HL-60/S4 treated with phorbol 12-myristate 13-acetate at 8.2 ng/mL for 4 days and 3 days (cell line): ENCODE data around the gene ACER1.

Experiments used
- in situ Hi-C: fragments of 300-500 bp; cut with MboI; formaldehyde crosslinking; loops from 2 replicates; pipeline ENCODE4 v1.15.0; 2022; ENCODE audit warnings: low sequenced_read_pairs

Gene ACER1

DNA sequence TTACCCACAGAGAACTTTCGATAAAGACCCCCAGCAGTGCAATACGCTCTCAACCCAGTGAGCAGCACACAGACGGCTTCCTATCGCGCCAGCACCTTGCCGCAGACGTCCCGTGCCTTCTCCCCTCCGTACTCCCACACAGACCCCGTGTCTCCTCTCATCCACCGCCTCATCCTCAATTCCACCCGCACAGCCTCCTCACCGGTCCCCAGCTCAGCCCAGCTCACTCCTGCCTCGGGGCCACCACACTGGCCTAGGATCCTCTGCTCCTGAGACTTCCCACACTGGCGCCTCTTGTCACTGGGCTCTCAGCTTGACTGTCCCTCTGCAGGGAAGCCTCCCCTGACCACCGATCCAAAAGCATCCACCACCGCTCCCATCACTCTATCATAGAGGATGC is 62.6 kb downstream of the ACER1 start:
- in situ Hi-C loops: no loop called here

DNA sequence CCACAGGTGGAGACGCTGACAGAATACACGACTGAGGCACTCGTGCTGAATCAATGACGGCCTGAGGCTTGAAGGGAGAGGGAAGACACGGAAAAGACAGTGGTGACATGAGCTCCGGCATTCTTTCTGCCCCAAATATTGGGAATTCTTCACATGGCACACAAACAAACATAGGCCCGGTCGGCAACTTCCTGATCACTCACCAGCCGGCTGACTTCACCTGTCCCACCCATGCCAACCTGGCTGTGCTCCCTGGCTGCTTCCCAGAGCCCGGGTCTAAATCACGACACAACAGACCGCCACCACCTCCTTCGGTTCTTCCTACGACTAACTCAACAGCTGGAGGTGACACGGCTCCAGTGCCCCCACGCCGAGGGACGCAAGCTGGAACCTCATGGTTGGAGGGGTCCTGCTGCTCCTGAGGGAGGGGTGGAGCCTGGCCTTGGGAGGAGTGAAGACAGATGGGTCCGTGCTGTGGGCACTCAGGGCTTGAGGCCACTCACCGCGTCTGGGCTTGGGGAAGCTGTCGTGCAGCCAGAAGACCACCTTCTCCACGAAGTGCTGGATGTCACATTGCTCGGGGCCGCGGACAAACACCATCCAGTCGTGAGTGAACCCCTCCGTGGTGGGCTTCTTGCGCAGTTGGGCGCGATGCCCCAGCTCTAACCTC is 63.2 kb downstream of the ACER1 start:
- in situ Hi-C loops: no loop called here

DNA sequence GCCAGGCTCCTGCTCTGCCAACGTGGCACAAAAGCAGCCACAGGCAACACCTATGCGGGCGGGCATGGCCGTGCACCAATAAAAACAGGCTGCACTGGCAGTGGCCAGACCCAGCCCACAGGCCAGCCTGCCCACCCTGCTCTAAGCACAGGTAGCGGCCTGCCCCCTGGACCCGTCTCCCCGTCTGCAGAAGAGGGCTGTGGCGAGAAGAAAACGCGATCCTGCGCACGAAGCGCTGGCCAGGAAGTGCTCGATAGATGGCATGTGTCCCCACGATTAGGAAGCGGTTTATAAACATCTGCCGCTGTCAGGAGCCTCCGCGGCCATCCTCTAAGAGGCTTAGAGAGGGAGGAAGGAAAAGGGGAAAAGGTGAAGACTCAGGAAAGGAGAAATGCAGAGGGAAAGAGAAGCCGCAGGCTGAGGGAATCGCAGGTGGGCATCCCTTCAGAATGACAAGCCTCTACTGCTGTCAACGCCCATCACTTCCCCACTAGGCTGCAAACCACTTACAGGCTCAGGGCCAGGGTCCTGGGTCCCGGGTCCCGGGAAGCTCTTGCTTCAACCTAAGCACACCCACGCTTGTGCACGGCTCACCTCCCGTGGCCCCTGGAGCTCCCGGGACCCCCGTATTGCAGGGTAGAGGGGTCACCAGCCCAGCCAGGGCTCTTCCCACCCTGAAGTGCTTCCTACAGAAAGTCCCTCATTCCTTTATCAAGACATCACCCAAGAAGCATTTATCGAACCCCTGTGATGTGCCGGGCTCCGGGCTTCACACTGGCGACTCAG is 64.1 kb downstream of the ACER1 start:
- in situ Hi-C loops: no loop called here

DNA sequence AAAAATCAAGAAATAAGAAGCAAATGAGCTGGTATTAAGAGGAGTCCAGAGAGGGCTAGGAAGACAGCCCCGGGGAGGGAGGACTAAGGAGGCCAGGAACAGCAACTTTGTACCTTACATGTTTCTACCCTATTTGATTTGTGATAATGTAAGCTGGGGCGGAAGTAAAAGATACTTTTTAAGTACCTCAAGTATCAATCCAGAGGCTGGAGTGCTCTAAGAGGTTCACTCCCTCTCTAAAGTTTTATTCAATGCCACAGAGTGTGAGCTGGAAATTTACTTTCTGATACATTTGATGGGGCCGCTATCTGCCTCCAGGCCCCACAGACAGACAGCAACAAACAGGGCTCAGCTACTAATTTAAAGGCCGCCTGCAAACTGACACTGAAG is 65.0 kb downstream of the ACER1 start:
- in situ Hi-C loops: no loop called here

DNA sequence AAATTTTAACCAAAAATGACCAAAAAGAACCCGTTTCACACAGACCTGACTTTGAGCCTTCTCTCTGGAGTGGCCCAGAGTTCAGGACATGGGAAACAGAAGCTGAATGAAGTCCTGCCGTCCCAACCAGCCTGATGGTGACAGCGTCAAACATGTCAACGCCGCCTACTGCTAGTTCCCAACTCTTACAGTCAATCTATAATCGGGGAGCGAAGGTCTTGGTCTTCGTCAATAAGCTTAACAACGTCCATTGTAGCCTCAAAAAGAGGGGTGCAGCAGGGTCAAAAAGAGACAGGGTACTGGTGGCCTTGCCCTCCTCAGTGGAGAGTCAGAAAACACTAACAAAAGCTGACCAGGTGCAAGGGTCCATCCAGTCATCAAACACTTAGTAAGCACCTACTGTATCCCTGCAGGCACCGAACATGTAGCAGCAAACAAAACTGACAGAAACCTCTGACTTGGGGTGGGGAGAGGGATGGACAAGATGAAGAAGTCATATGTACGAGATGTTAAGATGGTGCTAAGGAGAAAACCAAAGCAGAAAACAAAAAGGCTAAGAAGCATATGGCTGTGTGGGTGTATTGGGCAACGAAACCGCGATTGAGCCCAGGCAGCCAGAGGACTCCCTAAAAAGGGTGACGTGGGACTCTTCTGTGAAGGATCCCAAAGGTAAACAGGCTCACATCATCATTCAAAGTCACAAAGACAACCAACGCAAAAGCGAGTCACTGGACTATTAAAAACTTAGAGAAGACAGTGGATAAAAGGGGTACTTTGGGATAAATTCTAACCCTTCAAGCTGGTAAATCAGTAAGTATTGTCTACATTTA is 65.6 kb downstream of the ACER1 start:
- in situ Hi-C loops: no loop called here

DNA sequence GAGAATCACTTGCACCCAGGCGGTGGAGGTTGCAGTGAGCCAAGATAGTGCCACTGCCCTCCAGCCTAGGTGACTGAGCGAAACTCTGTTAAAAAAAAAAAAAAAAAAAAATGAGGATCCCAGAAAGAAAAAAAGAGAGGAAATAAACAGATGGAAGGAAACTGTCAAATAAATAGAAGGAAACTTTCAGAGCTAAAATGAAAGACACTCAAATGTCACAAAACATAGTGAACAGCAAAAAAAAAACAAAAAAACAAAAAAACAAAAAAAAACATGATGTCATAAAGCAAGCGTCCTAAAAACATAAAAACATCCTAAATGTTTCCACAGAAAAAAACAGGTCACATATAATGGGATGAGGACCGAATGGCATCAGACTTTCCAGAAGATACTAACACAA is 68.6 kb downstream of the ACER1 start:
- in situ Hi-C loops: no loop called here

DNA sequence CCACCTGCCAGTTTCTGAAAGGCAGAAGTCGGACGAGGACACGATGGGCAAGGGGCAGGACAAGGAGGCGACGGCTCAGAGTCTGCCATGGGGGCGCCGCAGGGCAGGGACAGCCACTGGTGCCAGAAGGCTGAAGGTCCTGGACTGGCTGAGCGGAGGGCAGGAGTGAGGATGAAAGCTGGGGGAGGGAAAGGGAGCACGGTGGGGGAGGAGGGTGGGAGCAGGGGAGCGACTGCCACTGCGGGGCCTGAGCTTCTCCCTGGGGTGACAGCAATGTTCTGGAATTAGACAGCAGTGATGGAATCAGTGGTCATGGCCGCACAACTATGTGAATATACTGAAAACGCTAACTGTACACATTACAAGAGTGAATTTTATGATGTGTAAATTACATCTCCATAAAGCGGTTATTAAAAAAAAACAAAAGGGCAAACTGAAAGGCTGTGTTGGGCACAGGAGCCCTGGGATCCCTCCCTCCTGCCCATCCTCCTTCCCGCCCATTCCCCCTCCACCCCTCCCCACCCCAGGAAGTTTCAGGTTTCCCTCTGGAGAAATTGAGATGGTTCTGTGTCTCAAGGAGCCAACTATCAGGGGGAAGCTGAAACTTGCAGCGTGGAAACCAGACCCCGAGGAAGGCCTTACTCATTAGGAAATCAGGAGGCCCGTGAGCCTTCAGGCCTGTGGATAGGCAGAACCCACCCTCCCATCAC is 69.5 kb downstream of the ACER1 start:
- in situ Hi-C loops: no loop called here

DNA sequence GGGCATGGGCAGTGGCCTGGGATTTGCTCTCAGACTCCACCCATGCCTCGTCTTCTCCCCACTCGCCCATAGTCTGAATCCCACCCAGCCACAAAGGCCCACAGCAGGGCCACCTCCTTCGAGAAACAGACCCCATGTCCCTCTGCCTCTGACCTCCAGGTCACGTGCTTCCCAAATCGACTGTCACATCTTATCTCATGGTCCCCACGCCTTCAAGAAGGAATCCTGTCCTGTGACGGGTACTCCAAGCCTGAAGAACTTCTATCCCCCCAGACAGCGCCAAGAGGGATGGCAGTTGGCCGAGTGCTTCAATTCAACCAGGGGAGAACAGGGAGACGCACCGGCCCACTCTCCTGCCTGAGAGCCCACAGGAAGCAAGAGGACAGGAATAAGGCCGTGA is 70.1 kb downstream of the ACER1 start:
- in situ Hi-C loops: no loop called here

DNA sequence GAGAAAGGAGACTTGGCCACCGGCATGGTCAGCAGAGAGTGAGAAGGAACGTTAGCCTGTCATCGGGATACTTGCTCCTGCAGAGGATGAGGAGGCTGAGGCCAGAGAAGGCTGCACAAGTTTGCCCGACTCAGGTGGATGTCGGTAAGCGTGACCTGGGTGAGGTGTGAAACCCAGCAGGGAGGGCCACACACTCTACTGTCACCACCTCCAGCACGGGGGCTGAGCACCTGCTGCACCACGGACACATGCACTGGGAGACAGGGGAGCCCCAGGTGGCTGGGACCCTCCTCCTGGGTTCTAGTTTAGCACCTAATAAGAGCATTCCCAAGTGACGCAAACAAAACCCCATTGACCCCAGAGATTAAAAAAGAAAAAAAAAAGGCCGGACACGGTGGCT is 70.9 kb downstream of the ACER1 start:
- in situ Hi-C loops: no loop called here

DNA sequence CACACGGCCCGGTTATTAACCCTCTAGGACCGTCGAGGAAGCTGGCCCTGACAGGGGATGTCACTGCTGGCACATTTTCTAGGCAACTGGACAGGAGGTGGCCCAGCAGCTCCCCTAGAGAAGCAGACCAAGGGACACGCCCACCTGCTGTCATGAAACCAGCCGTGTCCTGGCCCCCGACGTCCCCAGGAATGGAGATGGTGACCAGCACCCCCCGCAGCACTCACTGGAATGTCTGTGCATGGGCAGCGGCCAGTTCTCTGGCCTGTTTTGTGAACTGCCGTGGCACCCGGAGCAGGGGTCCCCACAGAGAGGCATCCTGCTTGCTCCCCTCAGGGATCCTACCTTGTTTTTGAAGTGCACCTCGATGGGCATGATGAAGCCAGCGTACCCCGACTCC is 71.5 kb downstream of the ACER1 start:
- in situ Hi-C loops: no loop called here

DNA sequence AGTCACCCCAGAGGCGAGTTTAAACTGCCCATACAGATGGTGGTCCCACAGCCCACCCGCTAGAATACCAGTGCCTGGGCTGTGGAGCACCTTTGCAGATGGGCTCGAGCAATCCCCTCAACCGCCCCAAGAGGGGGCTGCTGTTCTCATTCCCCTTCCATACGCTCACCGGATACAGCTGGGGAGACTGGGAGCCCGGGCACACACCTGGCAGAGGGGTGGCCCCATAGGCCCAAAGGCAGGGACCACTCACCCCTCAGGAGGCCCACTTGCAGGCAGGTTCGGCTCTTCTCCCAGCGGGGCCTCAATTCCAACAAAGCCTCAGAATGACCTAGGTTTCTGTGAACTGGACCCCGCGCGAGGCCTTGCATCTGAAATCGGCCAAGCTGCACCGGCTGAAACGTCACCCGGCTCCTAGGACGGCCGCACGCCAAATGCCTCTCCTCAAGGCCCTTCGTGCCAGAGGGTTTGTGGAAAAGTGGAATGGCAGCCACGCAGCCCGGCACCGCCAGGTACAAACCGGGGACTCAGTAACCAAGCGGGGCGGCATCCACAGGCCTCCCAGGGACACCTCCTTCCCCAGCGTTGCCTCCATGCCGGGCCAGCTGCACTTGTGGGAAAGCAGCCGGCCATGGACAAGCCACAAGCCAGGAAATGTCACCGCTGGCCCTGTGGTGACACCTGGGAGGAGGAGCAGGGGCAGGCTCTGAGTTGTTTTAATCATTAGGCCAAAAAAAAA is 72.3 kb downstream of the ACER1 start:
- in situ Hi-C loops: no loop called here

DNA sequence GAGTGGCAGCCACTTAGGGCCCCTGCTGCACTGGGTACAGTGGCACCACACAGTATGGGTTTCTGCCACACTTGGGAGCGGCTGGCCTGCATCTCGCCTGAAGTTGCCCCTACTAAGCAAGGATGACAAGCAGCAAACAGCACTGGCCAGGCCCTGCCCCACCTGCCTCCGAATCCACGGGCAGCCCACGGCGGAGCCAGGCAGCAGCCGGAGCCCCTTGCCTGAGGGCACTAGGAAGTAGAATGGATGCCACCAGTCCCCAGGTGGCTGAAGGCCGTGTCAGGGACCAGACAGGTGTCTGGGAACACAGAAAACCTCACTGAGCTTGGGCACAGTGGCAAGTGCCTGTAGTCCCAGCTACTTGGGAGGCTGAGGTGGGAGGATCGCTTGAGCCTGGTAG is 73.0 kb downstream of the ACER1 start:
- in situ Hi-C loops: no loop called here

DNA sequence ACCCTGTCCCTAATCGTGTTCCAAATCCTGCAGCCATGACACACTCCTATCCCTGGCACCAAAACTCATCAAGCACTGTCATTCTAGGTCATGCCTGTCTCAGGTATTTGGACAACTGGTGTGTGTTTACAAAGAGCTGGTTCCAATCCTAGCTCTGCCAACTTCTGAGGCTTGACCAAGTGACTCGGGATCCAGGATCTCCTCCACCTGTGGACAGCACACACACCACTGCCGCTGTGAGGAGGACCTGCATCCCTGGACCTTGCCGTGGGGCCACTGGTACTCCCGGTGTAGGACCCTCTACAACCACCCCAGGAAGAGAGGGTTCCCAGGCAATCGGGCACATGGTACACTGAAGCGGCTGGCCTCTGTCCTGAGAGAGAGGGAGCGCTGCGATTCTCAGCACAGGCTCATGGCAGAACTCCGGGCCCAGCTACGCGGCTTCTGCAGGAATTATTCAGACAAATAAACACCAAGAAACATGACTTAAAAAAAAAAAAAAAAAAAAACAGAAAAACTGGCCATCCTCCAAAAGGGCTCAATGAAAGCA is 74.0 kb downstream of the ACER1 start:
- in situ Hi-C loops: no loop called here

DNA sequence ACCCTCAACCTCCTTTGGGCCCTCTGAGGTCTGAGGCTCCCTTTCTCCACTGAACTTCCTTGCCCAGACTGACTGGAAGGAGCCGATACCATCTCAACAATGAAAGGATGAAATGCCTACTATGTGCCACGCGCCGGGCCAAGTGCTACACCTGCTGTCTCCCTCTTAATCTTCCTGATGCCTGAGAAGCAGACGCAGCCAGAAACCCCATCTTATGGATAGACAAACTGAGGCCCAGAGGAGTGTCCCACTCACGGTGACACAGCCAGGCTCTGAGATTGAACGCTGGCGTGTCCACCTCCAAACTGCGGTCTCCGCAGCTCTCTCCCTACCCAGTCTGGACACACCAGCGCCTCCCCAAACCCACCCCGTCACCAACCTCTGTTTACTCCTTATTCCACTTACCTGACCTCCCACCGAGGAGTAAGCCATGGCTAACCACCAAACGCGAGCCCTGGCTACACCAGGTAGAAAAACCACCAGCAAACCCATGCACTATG is 74.5 kb downstream of the ACER1 start:
- in situ Hi-C loops: no loop called here
